ENCODE data around the gene STOX2. TPM values are rescaled to one million over a fixed set of nuclear protein-coding genes. Genes with fewer than 3 reads are reported as not detected.

Gene STOX2
- total and polyA plus RNA-seq, 4 donors: 1.8 to 27.5 (median 8.6) TPM

DNA sequence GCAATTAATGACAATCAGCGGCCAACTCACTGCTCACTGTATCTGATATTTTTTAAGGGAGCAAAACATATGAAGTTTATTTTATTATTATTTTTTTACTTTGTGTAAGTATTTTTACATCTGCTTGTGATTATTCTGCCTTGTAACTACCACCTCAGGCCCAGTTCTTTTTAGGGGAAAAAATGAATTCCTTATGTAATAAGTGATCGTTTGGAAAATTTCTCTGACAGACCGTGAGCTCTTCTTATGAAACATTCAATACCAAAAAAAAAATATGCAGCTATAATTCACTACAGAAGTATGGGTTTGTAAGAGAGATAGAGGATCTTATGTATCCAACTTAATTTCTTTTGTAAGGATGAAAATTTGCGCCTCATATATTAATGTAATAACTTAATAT, 33.5 kb upstream of the STOX2 start:
- ATAC-seq (ENCODE audit: insufficient read depth, low FRiP score) (no peak), DNase-seq (no peak)
- TF ChIP-seq CTCF (IDR thresholded peaks at IDR 0.05; ENCODE audit: control extremely low read depth, extremely low read depth): no peak
- H3K27me3 ChIP-seq (ENCODE audit: control insufficient read depth in 3 of 3, insufficient read depth in 3 of 3, low read length in 2 of 3): no peaks in the 10 kb centered on the region
- no peak overlapping the region for H3K9ac ChIP-seq (ENCODE audit: insufficient read depth in 1 of 2, low read length in 2 of 2)
- no peak overlapping the region for H3K4me3 ChIP-seq
- H3K36me3 ChIP-seq (ENCODE audit: control insufficient read depth in 4 of 4, insufficient read depth in 4 of 4, low read length in 4 of 4): no peaks in the 10 kb centered on the region
- no peaks in the 10 kb centered on the region for H3K9me3 ChIP-seq (ENCODE audit: control insufficient read depth in 4 of 4, insufficient read depth in 3 of 4, low read length in 3 of 4)
- 86 to 95% methylated on average over 4 of the region's 4 CpGs for WGBS, 2 donors
- H3K4me1 ChIP-seq (ENCODE audit: control insufficient read depth in 5 of 5, insufficient read depth in 5 of 5, low read length in 5 of 5): peaks cover under 1 to 35% (median 7%) of the 10 kb centered on the region in 5 donors
- no peak overlapping the region for H3K27ac ChIP-seq (ENCODE audit: low read depth in 1 of 2, low read length in 1 of 2)

DNA sequence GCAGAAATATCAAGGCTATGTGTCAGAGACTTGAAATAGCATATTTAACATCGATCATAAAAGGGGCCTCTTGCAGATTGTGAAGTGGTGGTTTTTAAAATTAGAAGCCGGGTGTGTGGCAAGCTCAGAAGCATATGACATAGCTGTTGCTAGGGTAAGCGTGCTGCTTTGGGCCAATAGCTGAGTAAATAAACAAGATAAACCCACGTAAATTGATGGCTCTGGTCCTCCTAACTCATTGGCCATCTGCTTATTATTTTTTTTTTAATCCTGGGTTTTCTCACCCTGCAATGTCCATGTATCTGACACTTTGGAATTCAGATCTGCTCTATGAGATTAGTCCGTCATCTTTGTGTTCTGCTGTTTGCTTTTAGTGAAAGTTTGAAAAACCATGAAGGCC, 32.6 kb upstream of the STOX2 start:
- H3K4me1 ChIP-seq (ENCODE audit: control insufficient read depth in 5 of 5, insufficient read depth in 5 of 5, low read length in 5 of 5): peaks cover 8 to 39% (median 10%) of the 10 kb centered on the region in 5 donors
- 54 to 73% methylated on average over 5 of the region's 5 CpGs for WGBS, 2 donors
- no peaks in the 10 kb centered on the region for H3K9me3 ChIP-seq (ENCODE audit: control insufficient read depth in 4 of 4, insufficient read depth in 3 of 4, low read length in 3 of 4)
- DNase-seq: peak; percentile 52 to 81 (median 75)
- H3K27ac ChIP-seq (ENCODE audit: low read depth in 1 of 2, low read length in 1 of 2): no peak overlapping the region
- no peak for TF ChIP-seq CTCF (IDR thresholded peaks at IDR 0.05; ENCODE audit: control extremely low read depth, extremely low read depth)
- ATAC-seq (ENCODE audit: insufficient read depth, low FRiP score): no peak
- H3K9ac ChIP-seq (ENCODE audit: insufficient read depth in 1 of 2, low read length in 2 of 2): no peak overlapping the region
- no peaks in the 10 kb centered on the region for H3K27me3 ChIP-seq (ENCODE audit: control insufficient read depth in 3 of 3, insufficient read depth in 3 of 3, low read length in 2 of 3)
- H3K4me3 ChIP-seq: no peak overlapping the region
- H3K36me3 ChIP-seq (ENCODE audit: control insufficient read depth in 4 of 4, insufficient read depth in 4 of 4, low read length in 4 of 4): no peaks in the 10 kb centered on the region

GRCh38 chr4:183873409-183874185, 31.5 kb upstream of the STOX2 start:
- Histone ChIP-seq H3K4me1 (ENCODE audit: control insufficient read depth in 5 of 5, insufficient read depth in 5 of 5, low read length in 5 of 5) (peaks cover 9 to 45% (median 12%) of the 10 kb centered on the region in 5 donors), H3K36me3 (ENCODE audit: control insufficient read depth in 4 of 4, insufficient read depth in 4 of 4, low read length in 4 of 4) (no peaks in the 10 kb centered on the region), H3K9me3 (ENCODE audit: control insufficient read depth in 4 of 4, insufficient read depth in 3 of 4, low read length in 3 of 4) (no peaks in the 10 kb centered on the region), H3K9ac (ENCODE audit: insufficient read depth in 1 of 2, low read length in 2 of 2) (no peak overlapping the region), H3K27me3 (ENCODE audit: control insufficient read depth in 3 of 3, insufficient read depth in 3 of 3, low read length in 2 of 3) (no peaks in the 10 kb centered on the region), H3K27ac (ENCODE audit: low read depth in 1 of 2, low read length in 1 of 2) (no peak overlapping the region), H3K4me3 (no peak overlapping the region)
- ATAC-seq (ENCODE audit: insufficient read depth, low FRiP score) (no peak), DNase-seq (no peak)
- no peak for TF ChIP-seq CTCF (IDR thresholded peaks at IDR 0.05; ENCODE audit: control extremely low read depth, extremely low read depth)
- WGBS, 2 donors: 83 to 86% methylated on average over 7 of the region's 7 CpGs

All from lung (tissue), 12 donors.